ENCODE results near the gene RAC2. TPM values are rescaled to one million over a fixed set of nuclear protein-coding genes. Genes with fewer than 3 reads are reported as not detected.
A peak's percentile ranks its signal among the peaks of the same experiment; 100 is the strongest.

RAC2 gene
- total and polyA plus RNA-seq, 7 donors = 0.90 to 5.0 (median 2.3) TPM

GRCh38 chr22:37205046-37205445 is 39.0 kb downstream of the RAC2 start:
- WGBS, 3 donors = 78 to 87% (median 85%) methylated on average over 4 to 5 of the region's 5 CpGs
- H3K9me3 ChIP-seq = no peaks in the 10 kb centered on the region
- ATAC-seq (no peak), DNase-seq (peak in 1 of 2 donors; percentile 18)
- H3K4me1 ChIP-seq = no peaks in the 10 kb centered on the region
- no peaks in the 10 kb centered on the region for H3K27me3 ChIP-seq (ENCODE audit: insufficient read depth in 3 of 3, low read length in 2 of 3)
- no peak for TF ChIP-seq CTCF (IDR thresholded peaks at IDR 0.05)
- H3K36me3 ChIP-seq (ENCODE audit: insufficient read depth in 1 of 2, low read depth in 1 of 2) = no peaks in the 10 kb centered on the region
- intact Hi-C loops (cut with DNase I) = no loop called here
- no peak overlapping the region for H3K27ac ChIP-seq
- H3K4me3 ChIP-seq = no peak overlapping the region

- no peak for ATAC-seq
- intact Hi-C loops (cut with DNase I) = loop anchor here (5.0 kb wide), 2 partner anchors 127 to 427 kb away; partner anchors contain the start of gene IFT27 (in 1 of the 2)
- no peak for TF ChIP-seq CTCF (IDR thresholded peaks at IDR 0.05)
Measured at GRCh38 chr22:37204045-37204655, 39.9 kb downstream of the RAC2 start.

GRCh38 chr22:37203354-37204044 is 40.6 kb downstream of the RAC2 start:
- H3K27me3 ChIP-seq (ENCODE audit: insufficient read depth in 3 of 3, low read length in 2 of 3) = no peaks in the 10 kb centered on the region
- intact Hi-C loops (cut with DNase I) = loop anchor here (5.0 kb wide), 2 partner anchors 126 to 426 kb away; partner anchors contain the start of gene IFT27 (in 1 of the 2)
- H3K4me1 ChIP-seq = no peaks in the 10 kb centered on the region
- H3K9me3 ChIP-seq = no peaks in the 10 kb centered on the region
- no peak for TF ChIP-seq CTCF (IDR thresholded peaks at IDR 0.05)
- DNase-seq (peak in 1 of 2 donors; percentile 40), ATAC-seq (no peak)
- H3K36me3 ChIP-seq (ENCODE audit: insufficient read depth in 1 of 2, low read depth in 1 of 2) = no peaks in the 10 kb centered on the region
- no peak overlapping the region for H3K4me3 ChIP-seq
- H3K27ac ChIP-seq = no peak overlapping the region
- WGBS, 3 donors = 81 to 86% (median 86%) methylated on average over 16 of the region's 16 CpGs

More at GRCh38 chr22:37204045-37204655, 39.9 kb downstream of the RAC2 start:
- Histone ChIP-seq H3K4me1 (no peaks in the 10 kb centered on the region), H3K9me3 (no peaks in the 10 kb centered on the region), H3K27me3 (ENCODE audit: insufficient read depth in 3 of 3, low read length in 2 of 3) (no peaks in the 10 kb centered on the region), H3K27ac (no peak overlapping the region), H3K36me3 (ENCODE audit: insufficient read depth in 1 of 2, low read depth in 1 of 2) (no peaks in the 10 kb centered on the region), H3K4me3 (no peak overlapping the region)
- 81 to 87% (median 86%) methylated on average over 5 of the region's 5 CpGs for WGBS, 3 donors
- DNase-seq = peak in 1 of 2 donors; percentile 38

GRCh38 chr22:37202716-37203115 is 41.4 kb downstream of the RAC2 start:
- TF ChIP-seq CTCF (IDR thresholded peaks at IDR 0.05) = no peak
- no peak overlapping the region for H3K27ac ChIP-seq
- H3K36me3 ChIP-seq (ENCODE audit: insufficient read depth in 1 of 2, low read depth in 1 of 2) = no peaks in the 10 kb centered on the region
- peaks cover 4% of the 10 kb centered on the region for H3K4me1 ChIP-seq
- no peak for ATAC-seq
- no peaks in the 10 kb centered on the region for H3K9me3 ChIP-seq
- H3K4me3 ChIP-seq = no peak overlapping the region
- intact Hi-C loops (cut with DNase I) = loop anchor here (5.0 kb wide), 2 partner anchors 125 to 425 kb away; partner anchors contain the start of gene IFT27 (in 1 of the 2)
- peak in 1 of 2 donors; percentile 37 for DNase-seq
- H3K27me3 ChIP-seq (ENCODE audit: insufficient read depth in 3 of 3, low read length in 2 of 3) = no peaks in the 10 kb centered on the region
- 81 to 86% (median 84%) methylated on average over 10 of the region's 10 CpGs for WGBS, 3 donors
